Endothelial cell of umbilical vein (primary cell): ENCODE results near the gene MGME1. TPM values are rescaled to one million over a fixed set of nuclear protein-coding genes. Genes with fewer than 3 reads are reported as not detected.

Experiments used
- BruUV-seq: library from RNA; stranded (reverse); fragments of 400-500 nt; replicated peaks from 2 replicates; lab custom pipeline; 2021; lab: Mats Ljungman, UMichigan
- CTCF ChIA-PET: fragments of 300-600, 350-600 bp; sonication (Branson Sonifier 250); formaldehyde crosslinking; loops from one replicate; lab custom pipeline; 2021; ENCODE audit warnings: antibody characterized with exemption, inconsistent platforms; lab: Charles Lee
- POLR2A ChIA-PET: fragments of 300-600, 350-600 bp; sonication (Branson Sonifier 250); formaldehyde crosslinking; loops from one replicate; lab custom pipeline; 2021; ENCODE audit warnings: antibody characterized with exemption, inconsistent platforms; lab: Charles Lee
- DNase-seq: peaks from one replicate; pipeline ENCODE4 v3.0.0-alpha.2; 2011; ENCODE audit warnings: low read depth, low spot score
- FAIRE-seq: peaks from 2 replicates; lab custom pipeline; 2011; peaks lifted over from hg19 to GRCh38; lab: Jason Lieb, UNC
- H2AFZ ChIP-seq: 2 replicates; pipeline ENCODE4 v1.6.0; 2012; ENCODE audit warnings: low read depth, low read length, control low read depth, inconsistent platforms
- H3K27ac ChIP-seq: 2 replicates; pipeline ENCODE4 v1.5.1; 2011; ENCODE audit warnings: low read depth, mild to moderate bottlenecking, control low read depth, low read length, moderate library complexity; ENCODE audit not compliant: insufficient read depth
- H3K27me3 ChIP-seq, 2 experiments: 2 replicates each; pipeline versions ENCODE4 v1.6.0 to v1.6.1; 2011; ENCODE audit warnings: low read length in 2 of 2, mixed read lengths in 1 of 2; ENCODE audit not compliant: control insufficient read depth in 2 of 2, insufficient read depth in 2 of 2
- H3K36me3 ChIP-seq, 2 experiments: 2 replicates in 1 of 2; 3 replicates in 1 of 2; pipeline ENCODE4 v1.5.1; 2011; ENCODE audit warnings: low read length in 2 of 2, mild to moderate bottlenecking in 1 of 2, moderate library complexity in 1 of 2; ENCODE audit not compliant: control insufficient read depth in 2 of 2, insufficient read depth in 2 of 2; ENCODE audit errors: extremely low read depth in 1 of 2
- H3K4me1 ChIP-seq: 3 replicates; pipeline ENCODE4 v1.5.1; 2011; ENCODE audit warnings: mild to moderate bottlenecking, low read length; ENCODE audit not compliant: control insufficient read depth, insufficient read depth; ENCODE audit errors: extremely low read depth
- H3K4me2 ChIP-seq: 2 replicates; pipeline ENCODE4 v1.6.1; 2011; ENCODE audit warnings: low read length, control low read depth, mixed read lengths; ENCODE audit not compliant: insufficient read depth
- H3K4me3 ChIP-seq, 3 experiments: fragments of 200-600 bp in 1 of 3; sonication (generic), shearing (Covaris generic) in 1 of 3; replicated peaks in 1 of 3; 2 replicates each; pipeline ENCODE4 v1.5.1; 2011 to 2016; ENCODE audit warnings: control low read depth in 3 of 3, low read length in 3 of 3, mild to moderate bottlenecking in 2 of 3, inconsistent platforms in 1 of 3, low read depth in 1 of 3, moderate library complexity in 1 of 3; ENCODE audit not compliant: insufficient read depth in 1 of 3
- H3K79me2 ChIP-seq: 2 replicates; pipeline ENCODE4 v1.6.0; 2012; ENCODE audit warnings: low read length, inconsistent platforms; ENCODE audit not compliant: control insufficient read depth, insufficient read depth
- H3K9ac ChIP-seq: replicated peaks from 2 replicates; pipeline ENCODE3; 2011; ENCODE audit warnings: low read length, control low read depth; ENCODE audit not compliant: insufficient read depth; ENCODE audit errors: extremely low read depth
- H3K9me1 ChIP-seq: replicated peaks from 3 replicates; pipeline ENCODE4 v1.6.0; 2011; ENCODE audit warnings: mild to moderate bottlenecking, low read length; ENCODE audit not compliant: control insufficient read depth, insufficient read depth; ENCODE audit errors: extremely low read depth
- H3K9me3 ChIP-seq: replicated peaks from 2 replicates; pipeline ENCODE4 v1.5.1; 2012; ENCODE audit warnings: low read length, inconsistent platforms; ENCODE audit not compliant: control insufficient read depth, insufficient read depth
- H4K20me1 ChIP-seq: replicated peaks from 2 replicates; pipeline ENCODE3; 2011; ENCODE audit warnings: mild to moderate bottlenecking, low read length; ENCODE audit not compliant: control insufficient read depth, insufficient read depth; ENCODE audit errors: extremely low read depth
- EZH2 ChIP-seq: IDR thresholded peaks from 2 replicates; pipeline ENCODE4 v1.6.1; 2012; ENCODE audit warnings: borderline replicate concordance, low read depth, mild to moderate bottlenecking, moderate library complexity, low read length, inconsistent platforms; ENCODE audit not compliant: severe bottlenecking
- FOS ChIP-seq: IDR thresholded peaks from 2 replicates; pipeline ENCODE4 v1.6.1; 2011; ENCODE audit warnings: mild to moderate bottlenecking, low read length, moderate library complexity, borderline replicate concordance; ENCODE audit not compliant: insufficient read depth
- GATA2 ChIP-seq: IDR thresholded peaks from 2 replicates; pipeline ENCODE4 v1.7.0; 2011; ENCODE audit warnings: low read depth, mild to moderate bottlenecking, moderate library complexity, mixed read lengths, low read length; ENCODE audit not compliant: insufficient read length, insufficient read depth
- JUN ChIP-seq: IDR thresholded peaks from 2 replicates; pipeline ENCODE4 v1.6.1; 2011; ENCODE audit warnings: borderline replicate concordance, low read depth; ENCODE audit not compliant: insufficient read length, insufficient read depth
- MYC ChIP-seq: IDR thresholded peaks from one replicate; pipeline ENCODE4 v1.6.1; 2011; ENCODE audit warnings: mild to moderate bottlenecking, low read depth, low read length
- POLR2A ChIP-seq: IDR thresholded peaks from 2 replicates; pipeline ENCODE4 v1.6.1; 2012; ENCODE audit warnings: low read depth, mild to moderate bottlenecking, control low read depth, low read length
- POLR2AphosphoS5 ChIP-seq: IDR thresholded peaks from 2 replicates; pipeline ENCODE4 v1.6.1; 2012; ENCODE audit warnings: low read depth, mild to moderate bottlenecking, control low read depth, low read length, moderate library complexity; ENCODE audit not compliant: insufficient read depth
- dilution Hi-C: fragments of 300-500 bp; cut with MboI; formaldehyde crosslinking; loops from one replicate; pipeline ENCODE4 v1.15.0; 2019; ENCODE audit warnings: low sequenced_read_pairs; ENCODE audit not compliant: extremely low pct_ligation_motif_present
- intact Hi-C: fragments of 100-400 bp; cut with micrococcal nuclease; formaldehyde crosslinking; loops from one replicate; pipeline ENCODE4 v1.10.0; 2022
- polyA plus RNA-seq, 4 experiments: library from polyadenylated mRNA; depleted of rRNA in 3 of 4; stranded (reverse) in 3 of 4; unstranded in 1 of 4; fragments of >200 nt; gene quantifications; 2 replicates each; pipeline versions ENCODE4 v1.2.1 to v1.2.3, GENCODE V29; 2011 to 2012; ENCODE audit warnings: missing spikeins in 1 of 4
- total RNA-seq: library from RNA; stranded (reverse); gene quantifications from 2 replicates; pipeline ENCODE4 v1.2.3, GENCODE V29; 2021
- TF ChIP-seq, protein P1 (sequence below): IDR thresholded peaks from 2 replicates; pipeline ENCODE4 v1.6.1; 2011; ENCODE audit not compliant: insufficient read depth, insufficient read length
- TF ChIP-seq, protein P2 (sequence below), 2 donors: IDR thresholded peaks; 1 replicate in 1 of 2; 2 replicates in 1 of 2; pipeline ENCODE4 v1.5.1; 2011; ENCODE audit warnings: low read length in 2 of 2, mild to moderate bottlenecking in 2 of 2, moderate library complexity in 2 of 2, control low read depth in 1 of 2, inconsistent platforms in 1 of 2, low read depth in 1 of 2; ENCODE audit not compliant: insufficient read depth in 1 of 2; ENCODE audit errors: extremely low read depth in 1 of 2

Gene MGME1
- total and polyA plus RNA-seq, 2 donors (not counting 3 experiments of a cell fraction or from before 2014, with no cell fraction given): 8.9 to 26.2 TPM

- Histone ChIP-seq H3K79me2 (no peaks in the 10 kb centered on the region), H3K9ac (no peak overlapping the region), H4K20me1 (no peaks in the 10 kb centered on the region), H3K9me1 (no peaks in the 10 kb centered on the region), H2AFZ (no peak overlapping the region), H3K9me3 (no peaks in the 10 kb centered on the region), H3K4me1 (peaks cover 14% of the 10 kb centered on the region), H3K4me3 (no peak overlapping the region), H3K4me2 (no peak overlapping the region), H3K27me3 (no peaks in the 10 kb centered on the region), H3K27ac (no peak overlapping the region), H3K36me3 (peaks cover 16 to 23% of the 10 kb centered on the region in 2 experiments)
- ChIA-PET CTCF (interaction anchor here (1.3 to 3.8 kb wide), 4 partner anchors 19 to 292 kb away, joined by 4 to 22 read pairs (median 12); no protein-coding TSS in a partner anchor), POLR2A (no interaction called here)
- no peak for FAIRE-seq
- no peak for DNase-seq
- no TSS peak for BruUV-seq
- dilution Hi-C loops (no loop called here), intact Hi-C loops (no loop called here)
- TF ChIP-seq POLR2AphosphoS5 (no peak), EZH2 (no peak), POLR2A (no peak), FOS (no peak), GATA2 (no peak), MYC (no peak), JUN (no peak)
- TF ChIP-seq, protein P1, sequence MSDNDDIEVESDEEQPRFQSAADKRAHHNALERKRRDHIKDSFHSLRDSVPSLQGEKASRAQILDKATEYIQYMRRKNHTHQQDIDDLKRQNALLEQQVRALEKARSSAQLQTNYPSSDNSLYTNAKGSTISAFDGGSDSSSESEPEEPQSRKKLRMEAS: no peak
- TF ChIP-seq, protein P2, sequence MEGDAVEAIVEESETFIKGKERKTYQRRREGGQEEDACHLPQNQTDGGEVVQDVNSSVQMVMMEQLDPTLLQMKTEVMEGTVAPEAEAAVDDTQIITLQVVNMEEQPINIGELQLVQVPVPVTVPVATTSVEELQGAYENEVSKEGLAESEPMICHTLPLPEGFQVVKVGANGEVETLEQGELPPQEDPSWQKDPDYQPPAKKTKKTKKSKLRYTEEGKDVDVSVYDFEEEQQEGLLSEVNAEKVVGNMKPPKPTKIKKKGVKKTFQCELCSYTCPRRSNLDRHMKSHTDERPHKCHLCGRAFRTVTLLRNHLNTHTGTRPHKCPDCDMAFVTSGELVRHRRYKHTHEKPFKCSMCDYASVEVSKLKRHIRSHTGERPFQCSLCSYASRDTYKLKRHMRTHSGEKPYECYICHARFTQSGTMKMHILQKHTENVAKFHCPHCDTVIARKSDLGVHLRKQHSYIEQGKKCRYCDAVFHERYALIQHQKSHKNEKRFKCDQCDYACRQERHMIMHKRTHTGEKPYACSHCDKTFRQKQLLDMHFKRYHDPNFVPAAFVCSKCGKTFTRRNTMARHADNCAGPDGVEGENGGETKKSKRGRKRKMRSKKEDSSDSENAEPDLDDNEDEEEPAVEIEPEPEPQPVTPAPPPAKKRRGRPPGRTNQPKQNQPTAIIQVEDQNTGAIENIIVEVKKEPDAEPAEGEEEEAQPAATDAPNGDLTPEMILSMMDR (IDR thresholded peaks at IDR 0.05; ENCODE audit: extremely low read depth in 1 of 2, insufficient read depth in 1 of 2, low read depth in 1 of 2, low read length in 2 of 2): no peak
Observed at GRCh38 chr20:17940224-17940971, 28.4 kb upstream of the MGME1 start.
